ENCODE measurements around the gene CNPY4.
A peak's percentile ranks its signal among the peaks of the same experiment; 100 is the strongest.

Gene CNPY4

DNA sequence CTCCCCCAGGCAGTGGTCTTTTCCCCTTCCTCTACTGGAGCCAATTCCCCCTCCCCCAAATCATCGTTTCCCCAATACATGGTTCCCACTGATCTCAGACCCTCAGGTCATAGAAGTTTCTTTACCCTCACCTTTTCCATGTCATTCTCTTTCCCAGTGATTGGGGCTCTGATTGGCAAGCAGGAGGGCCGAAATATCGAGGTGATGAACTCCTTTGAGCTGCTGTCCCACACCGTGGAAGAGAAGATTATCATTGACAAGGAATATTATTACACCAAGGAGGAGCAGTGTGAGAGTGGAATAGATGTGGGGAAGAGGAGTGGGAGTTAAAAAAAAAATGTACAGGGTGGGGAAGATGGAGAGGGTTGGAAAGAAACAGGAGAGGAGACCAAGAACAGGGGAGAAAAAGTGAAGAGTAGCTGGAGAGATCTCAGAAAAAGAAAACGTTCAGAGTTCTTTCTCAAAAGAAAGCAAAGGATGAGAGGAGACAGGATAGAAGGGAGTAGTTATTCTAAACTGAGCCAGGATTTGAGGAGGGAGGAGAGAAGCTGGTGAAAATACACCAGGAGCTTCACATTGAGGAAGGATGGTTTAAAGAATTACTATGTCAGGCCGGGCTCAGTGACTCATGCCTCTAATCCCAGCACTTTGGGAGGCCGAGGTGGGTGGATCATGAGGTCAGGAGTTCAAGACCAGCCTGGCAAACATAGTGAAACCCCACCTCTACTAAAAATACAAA lies 29.8 kb upstream of the CNPY4 start:
- TF ChIP-seq CTCF (IDR thresholded peaks at IDR 0.05), result no peak

GRCh38 chr7:100090527-100091410 lies 28.7 kb upstream of the CNPY4 start:
- H3K27me3 ChIP-seq, result no peaks in the 10 kb centered on the region
- no peak for DNase-seq
- H3K4me1 ChIP-seq, result peaks cover 0 to 25% (median 12%) of the 10 kb centered on the region in 4 donors
- H3K27ac ChIP-seq, result no peak overlapping the region
- TF ChIP-seq CTCF (IDR thresholded peaks at IDR 0.05), result no peak
- H3K36me3 ChIP-seq, result peaks cover 52 to 59% (median 56%) of the 10 kb centered on the region in 3 donors
- H3K9me3 ChIP-seq, result no peaks in the 10 kb centered on the region
- no peak overlapping the region for H3K4me3 ChIP-seq
- intact Hi-C loops (cut with DNase I; ENCODE audit: low total_unique reads), result no loop called here

More for the DNA sequence above, 29.8 kb upstream of the CNPY4 start:
- Histone ChIP-seq H3K4me3 (peak overlapping the region; percentile 80 to 84), H3K27ac (peak overlapping the region; percentile 84 to 90), H3K36me3 (peaks cover 40 to 47% (median 44%) of the 10 kb centered on the region in 3 donors), H3K9me3 (no peaks in the 10 kb centered on the region), H3K4me1 (peaks cover 0 to 25% (median 12%) of the 10 kb centered on the region in 4 donors), H3K27me3 (no peaks in the 10 kb centered on the region)
- DNase-seq, result no peak
- intact Hi-C loops (cut with DNase I; ENCODE audit: low total_unique reads), result loop anchor here (10.0 kb wide), 1 partner anchor 75 kb away; the partner anchor contains the start of gene ZKSCAN1

DNA sequence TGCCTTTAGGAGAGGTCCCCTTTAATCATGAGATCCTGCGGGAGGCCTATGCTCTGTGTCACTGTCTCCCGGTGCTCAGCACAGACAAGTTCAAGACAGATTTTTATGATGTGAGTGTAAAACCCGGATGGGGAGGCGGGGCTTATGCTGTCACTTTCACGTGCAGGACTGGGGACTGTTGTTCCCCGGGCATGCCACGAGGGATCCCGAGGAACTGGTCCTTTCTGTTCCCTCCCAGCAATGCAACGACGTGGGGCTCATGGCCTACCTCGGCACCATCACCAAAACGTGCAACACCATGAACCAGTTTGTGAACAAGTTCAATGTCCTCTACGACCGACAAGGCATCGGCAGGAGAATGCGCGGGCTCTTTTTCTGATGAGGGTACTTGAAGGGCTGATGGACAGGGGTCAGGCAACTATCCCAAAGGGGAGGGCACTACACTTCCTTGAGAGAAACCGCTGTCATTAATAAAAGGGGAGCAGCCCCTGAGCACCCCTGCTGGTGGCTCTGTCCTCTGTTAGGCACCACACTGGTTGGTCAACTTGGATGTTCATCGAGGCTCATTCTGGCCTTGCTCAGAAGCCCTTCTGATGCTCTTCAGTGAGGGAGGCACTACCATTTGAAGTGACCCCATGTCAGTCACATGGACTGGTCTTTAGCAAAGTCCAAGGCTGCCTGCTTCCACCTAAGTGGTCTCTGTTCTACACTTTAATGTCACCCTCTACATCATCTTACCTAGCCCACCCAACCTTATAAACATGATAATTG lies 27.8 kb upstream of the CNPY4 start:
- peaks cover 60 to 67% (median 63%) of the 10 kb centered on the region in 3 donors for H3K36me3 ChIP-seq
- peaks cover 0 to 25% (median 12%) of the 10 kb centered on the region in 4 donors for H3K4me1 ChIP-seq
- intact Hi-C loops (cut with DNase I; ENCODE audit: low total_unique reads), result no loop called here

GRCh38 chr7:100093054-100093453 lies 26.4 kb upstream of the CNPY4 start:
- DNase-seq, result no peak
- intact Hi-C loops (cut with DNase I; ENCODE audit: low total_unique reads), result no loop called here
- Histone ChIP-seq H3K27ac (no peak overlapping the region), H3K4me1 (peaks cover 0 to 24% (median 11%) of the 10 kb centered on the region in 4 donors), H3K4me3 (no peak overlapping the region), H3K27me3 (no peaks in the 10 kb centered on the region), H3K9me3 (no peaks in the 10 kb centered on the region), H3K36me3 (peaks cover 74 to 81% (median 77%) of the 10 kb centered on the region in 3 donors)
- no peak for TF ChIP-seq CTCF (IDR thresholded peaks at IDR 0.05)

More for the DNA sequence above, 27.8 kb upstream of the CNPY4 start:
- no peaks in the 10 kb centered on the region for H3K27me3 ChIP-seq
- DNase-seq, result no peak
- no peak overlapping the region for H3K4me3 ChIP-seq
- H3K9me3 ChIP-seq, result no peaks in the 10 kb centered on the region
- TF ChIP-seq CTCF (IDR thresholded peaks at IDR 0.05), result no peak
- H3K27ac ChIP-seq, result no peak overlapping the region

GRCh38 chr7:100093498-100093897 lies 25.9 kb upstream of the CNPY4 start:
- Histone ChIP-seq H3K36me3 (peaks cover 79 to 86% (median 82%) of the 10 kb centered on the region in 3 donors), H3K27me3 (no peaks in the 10 kb centered on the region), H3K4me1 (peaks cover 0 to 19% (median 7%) of the 10 kb centered on the region in 4 donors), H3K4me3 (no peak overlapping the region), H3K9me3 (no peaks in the 10 kb centered on the region), H3K27ac (no peak overlapping the region)
- TF ChIP-seq CTCF (IDR thresholded peaks at IDR 0.05), result no peak
- intact Hi-C loops (cut with DNase I; ENCODE audit: low total_unique reads), result no loop called here
- DNase-seq, result no peak
